H9 (cell line): Measurements from ENCODE around the gene LIN9. TPM values are rescaled to one million over a fixed set of nuclear protein-coding genes. Genes with fewer than 3 reads are reported as not detected.

Experiments used
- DNase-seq: peaks from one replicate; pipeline ENCODE4 v3.0.0-alpha.2; 2017
- H2AFZ ChIP-seq: one replicate; pipeline ENCODE4 v1.6.1; 2013; ENCODE audit warnings: mild to moderate bottlenecking, low read length, control low read depth, moderate library complexity
- H2AK5ac ChIP-seq: 2 replicates; pipeline ENCODE4 v1.6.1; 2013; ENCODE audit warnings: low read length, control low read depth, mixed read lengths; ENCODE audit not compliant: insufficient read length
- H2BK120ac ChIP-seq: one replicate; pipeline ENCODE4 v1.6.1; 2013; ENCODE audit warnings: low read depth, mild to moderate bottlenecking, low read length, control low read depth, inconsistent platforms; ENCODE audit not compliant: poor library complexity, severe bottlenecking
- H2BK12ac ChIP-seq: 2 replicates; pipeline ENCODE4 v1.6.1; 2013; ENCODE audit warnings: low read length, control low read depth, mixed read lengths, low read depth; ENCODE audit not compliant: insufficient read length
- H2BK15ac ChIP-seq: 2 replicates; pipeline ENCODE4 v1.6.1; 2013; ENCODE audit warnings: low read depth, low read length, control low read depth
- H2BK20ac ChIP-seq: one replicate; pipeline ENCODE4 v1.6.1; 2013; ENCODE audit warnings: low read depth, mild to moderate bottlenecking, low read length, control low read depth, inconsistent platforms; ENCODE audit not compliant: poor library complexity, severe bottlenecking
- H2BK5ac ChIP-seq: 2 replicates; pipeline ENCODE4 v1.6.1; 2013; ENCODE audit warnings: low read length, control low read depth, mixed read lengths; ENCODE audit not compliant: insufficient read length
- H3K14ac ChIP-seq: 2 replicates; pipeline ENCODE4 v1.6.1; 2013; ENCODE audit warnings: low read length, control low read depth; ENCODE audit not compliant: insufficient read depth
- H3K18ac ChIP-seq: 2 replicates; pipeline ENCODE4 v1.6.1; 2013; ENCODE audit warnings: low read depth, mild to moderate bottlenecking, mixed read lengths, low read length, control low read depth; ENCODE audit not compliant: insufficient read length
- H3K23ac ChIP-seq: 2 replicates; pipeline ENCODE4 v1.6.1; 2013; ENCODE audit warnings: low read length, control low read depth, mixed read lengths, low read depth; ENCODE audit not compliant: insufficient read length
- H3K23me2 ChIP-seq: 2 replicates; pipeline ENCODE4 v1.6.1; 2013; ENCODE audit warnings: low read depth, mild to moderate bottlenecking, mixed read lengths, low read length, control low read depth; ENCODE audit not compliant: insufficient read length, poor library complexity, severe bottlenecking
- H3K27ac ChIP-seq: 2 replicates; pipeline ENCODE4 v1.5.1; 2013; ENCODE audit warnings: low read length, control low read depth, mixed read lengths, low read depth; ENCODE audit not compliant: insufficient read length
- H3K27me3 ChIP-seq: 2 replicates; pipeline ENCODE4 v1.6.1; 2013; ENCODE audit warnings: low read length, control low read depth, inconsistent platforms; ENCODE audit not compliant: insufficient read depth
- H3K4ac ChIP-seq: 2 replicates; pipeline ENCODE4 v1.6.1; 2013; ENCODE audit warnings: low read depth, mild to moderate bottlenecking, control low read depth, inconsistent platforms, low read length, moderate library complexity
- H3K4me1 ChIP-seq: 2 replicates; pipeline ENCODE4 v1.6.1; 2013; ENCODE audit warnings: low read length, control low read depth, inconsistent platforms; ENCODE audit not compliant: insufficient read depth
- H3K4me2 ChIP-seq: 2 replicates; pipeline ENCODE4 v1.6.1; 2013; ENCODE audit warnings: low read length, control low read depth, mixed read lengths; ENCODE audit not compliant: insufficient read length, insufficient read depth
- H3K56ac ChIP-seq: 2 replicates; pipeline ENCODE4 v1.6.1; 2013; ENCODE audit warnings: low read depth, mild to moderate bottlenecking, mixed read lengths, low read length, control low read depth; ENCODE audit not compliant: insufficient read length
- H3K79me1 ChIP-seq: 2 replicates; pipeline ENCODE4 v1.6.1; 2013; ENCODE audit warnings: low read depth, mild to moderate bottlenecking, moderate library complexity, low read length, control low read depth, inconsistent platforms; ENCODE audit not compliant: insufficient read depth, poor library complexity, severe bottlenecking
- H3K79me2 ChIP-seq: 2 replicates; pipeline ENCODE4 v1.6.1; 2013; ENCODE audit warnings: low read length, control low read depth, inconsistent platforms; ENCODE audit not compliant: insufficient read depth
- H3K9ac ChIP-seq: 2 replicates; pipeline ENCODE4 v1.6.1; 2013; ENCODE audit warnings: low read length, control low read depth, mixed read lengths; ENCODE audit not compliant: insufficient read length; ENCODE audit errors: extremely low read depth
- H3K9me3 ChIP-seq: one replicate; pipeline ENCODE4 v1.6.1; 2013; ENCODE audit warnings: low read depth, low read length, inconsistent platforms; ENCODE audit not compliant: control insufficient read depth
- H3T11ph ChIP-seq: one replicate; pipeline ENCODE4 v1.6.1; 2013; ENCODE audit warnings: mild to moderate bottlenecking, low read length, control low read depth, inconsistent platforms
- H4K20me1 ChIP-seq: one replicate; pipeline ENCODE4 v1.6.1; 2013; ENCODE audit not compliant: control insufficient read depth, insufficient read length, insufficient read depth
- H4K5ac ChIP-seq: 2 replicates; pipeline ENCODE4 v1.6.1; 2013; ENCODE audit warnings: low read depth, mild to moderate bottlenecking, mixed read lengths, low read length, control low read depth; ENCODE audit not compliant: insufficient read length
- H4K8ac ChIP-seq: replicated peaks from 2 replicates; pipeline ENCODE4 v1.6.1; 2013; ENCODE audit warnings: low read length, control low read depth, mixed read lengths, low read depth; ENCODE audit not compliant: insufficient read length
- H4K91ac ChIP-seq: 2 replicates; pipeline ENCODE4 v1.6.1; 2013; ENCODE audit warnings: low read depth, mild to moderate bottlenecking, moderate library complexity, mixed read lengths, low read length, control low read depth; ENCODE audit not compliant: insufficient read length
- H3K27ac Mint-ChIP-seq, 3 experiments: 2 replicates in 2 of 3; 3 replicates in 1 of 3; pipeline ENCODE4 v1.8.0; 2020 to 2021; ENCODE audit warnings: mixed read lengths in 3 of 3, mild to moderate bottlenecking in 1 of 3, moderate library complexity in 1 of 3
- H3K27me3 Mint-ChIP-seq: 2 replicates; pipeline ENCODE4 v1.8.0; 2021; ENCODE audit warnings: low read depth, mild to moderate bottlenecking, moderate library complexity, mixed read lengths
- H3K36me3 Mint-ChIP-seq, 3 experiments: 2 replicates in 2 of 3; 3 replicates in 1 of 3; pipeline ENCODE4 v1.8.0; 2020 to 2021; ENCODE audit warnings: low read depth in 3 of 3, mixed read lengths in 3 of 3; ENCODE audit not compliant: insufficient read depth in 1 of 3
- H3K4me1 Mint-ChIP-seq, 2 experiments: 2 replicates each; pipeline ENCODE4 v1.8.0; 2020; ENCODE audit warnings: mixed read lengths in 2 of 2
- H3K4me3 Mint-ChIP-seq, 2 experiments: 2 replicates in 1 of 2; 3 replicates in 1 of 2; pipeline ENCODE4 v1.8.0; 2020 to 2021; ENCODE audit warnings: mild to moderate bottlenecking in 2 of 2, mixed read lengths in 2 of 2, moderate library complexity in 1 of 2
- H3K9me3 Mint-ChIP-seq, 2 experiments: 2 replicates in 1 of 2; 3 replicates in 1 of 2; pipeline ENCODE4 v1.8.0; 2020; ENCODE audit warnings: mild to moderate bottlenecking in 2 of 2, mixed read lengths in 2 of 2, moderate library complexity in 1 of 2
- WGBS: extraction: QIAGEN DNeasy Blood & Tissue Kit; methylation state at CpG from one replicate; pipeline ENCODE4 v1.1.7; 2013; ENCODE audit warnings: missing lambda C conversion rate, low lambda C conversion rate, mixed read lengths; ENCODE audit not compliant: insufficient read length; ENCODE audit errors: extremely low coverage; 5-methylcytosine and 5-hydroxymethylcytosine counted together
- total RNA-seq: library from RNA; stranded (reverse); gene quantifications from 2 replicates; pipeline ENCODE4 v1.2.1, GENCODE V29; 2021
- TF ChIP-seq, protein P1 (sequence below): fragments of 200-600 bp; sonication (generic); conservative IDR thresholded peaks from 3 replicates; pipeline ENCODE4 v1.8.0; 2021; ENCODE audit warnings: antibody characterized with exemption, mild to moderate bottlenecking

Gene LIN9
- total RNA-seq, 1 experiment from 2014 or later: 9.5 TPM

DNA sequence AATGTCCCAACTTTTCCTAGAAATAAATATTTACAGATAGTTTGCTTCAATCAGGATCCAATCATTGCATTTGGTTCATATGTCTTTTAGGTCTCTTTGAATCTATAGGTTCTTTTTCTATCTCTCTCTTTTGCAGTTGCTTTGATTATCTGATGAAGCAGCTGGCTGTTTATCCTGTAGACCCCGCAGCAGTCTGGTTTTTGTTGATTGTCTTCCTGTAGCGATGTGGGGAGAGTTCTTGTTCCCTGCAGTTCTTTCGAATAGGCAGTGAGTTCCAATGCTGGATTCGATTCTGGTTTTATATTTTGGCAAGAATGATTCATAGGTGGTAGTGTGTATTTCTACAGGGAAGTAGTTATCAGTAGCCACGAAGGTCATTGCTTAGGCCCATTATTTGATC is 92.9 kb downstream of the LIN9 start:
- Histone ChIP-seq H2BK120ac (no peak overlapping the region), H2AFZ (no peak overlapping the region), H2BK12ac (no peak overlapping the region), H4K20me1 (no peaks in the 10 kb centered on the region), H3K9ac (no peak overlapping the region), H3K27me3 (no peaks in the 10 kb centered on the region), H3K4me1 (peaks cover 8% of the 10 kb centered on the region; the same call in 1 of the 2 replicates), H4K8ac (no peak overlapping the region), H3K27ac (no peak overlapping the region), H3K79me2 (no peaks in the 10 kb centered on the region), H2BK20ac (no peak overlapping the region), H3K56ac (no peak overlapping the region), H3K9me3 (no peaks in the 10 kb centered on the region), H2BK5ac (no peak overlapping the region), H3K14ac (no peak overlapping the region), H3K23ac (no peak overlapping the region), H3K23me2 (no peaks in the 10 kb centered on the region), H3K79me1 (no peaks in the 10 kb centered on the region), H3T11ph (no peak overlapping the region), H2AK5ac (no peak overlapping the region), H3K4ac (no peak overlapping the region), H4K91ac (no peak overlapping the region), H3K18ac (no peak overlapping the region), H4K5ac (no peak overlapping the region), H3K4me2 (no peak overlapping the region), H2BK15ac (no peak overlapping the region)
- Mint-ChIP-seq H3K27ac (no peak overlapping the region), H3K9me3 (no peaks in the 10 kb centered on the region), H3K27me3 (peaks cover 6% of the 10 kb centered on the region), H3K36me3 (no peaks in the 10 kb centered on the region), H3K4me3 (no peak overlapping the region), H3K4me1 (peaks cover 42 to 45% of the 10 kb centered on the region in 2 experiments)
- no CpG with 5 or more reads among the region's 5 CpGs for WGBS
- DNase-seq: no peak
- TF ChIP-seq, protein P1, sequence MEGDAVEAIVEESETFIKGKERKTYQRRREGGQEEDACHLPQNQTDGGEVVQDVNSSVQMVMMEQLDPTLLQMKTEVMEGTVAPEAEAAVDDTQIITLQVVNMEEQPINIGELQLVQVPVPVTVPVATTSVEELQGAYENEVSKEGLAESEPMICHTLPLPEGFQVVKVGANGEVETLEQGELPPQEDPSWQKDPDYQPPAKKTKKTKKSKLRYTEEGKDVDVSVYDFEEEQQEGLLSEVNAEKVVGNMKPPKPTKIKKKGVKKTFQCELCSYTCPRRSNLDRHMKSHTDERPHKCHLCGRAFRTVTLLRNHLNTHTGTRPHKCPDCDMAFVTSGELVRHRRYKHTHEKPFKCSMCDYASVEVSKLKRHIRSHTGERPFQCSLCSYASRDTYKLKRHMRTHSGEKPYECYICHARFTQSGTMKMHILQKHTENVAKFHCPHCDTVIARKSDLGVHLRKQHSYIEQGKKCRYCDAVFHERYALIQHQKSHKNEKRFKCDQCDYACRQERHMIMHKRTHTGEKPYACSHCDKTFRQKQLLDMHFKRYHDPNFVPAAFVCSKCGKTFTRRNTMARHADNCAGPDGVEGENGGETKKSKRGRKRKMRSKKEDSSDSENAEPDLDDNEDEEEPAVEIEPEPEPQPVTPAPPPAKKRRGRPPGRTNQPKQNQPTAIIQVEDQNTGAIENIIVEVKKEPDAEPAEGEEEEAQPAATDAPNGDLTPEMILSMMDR: no peak
